HepG2 (cell line): ENCODE data around the gene C6orf62. TPM values are rescaled to one million over a fixed set of nuclear protein-coding genes. Genes with fewer than 3 reads are reported as not detected.

ENCODE experiments used
- AGO1 ChIP-seq: fragments of 200-400 bp; formaldehyde crosslinking; IDR thresholded peaks from 2 replicates; pipeline ENCODE4 v1.6.1; 2017; ENCODE audit warnings: mild to moderate bottlenecking, low read depth, low read length, moderate library complexity; ENCODE audit not compliant: poor library complexity, severe bottlenecking
- JDP2 ChIP-seq: sonication (generic); formaldehyde crosslinking; IDR thresholded peaks from 2 replicates; pipeline ENCODE4 v1.8.1; 2022; ENCODE audit warnings: missing genetic modification reagents, borderline replicate concordance
- LCORL ChIP-seq, 2 experiments: fragments of 450-650 bp in 1 of 2; sonication (generic) in 1 of 2; formaldehyde crosslinking in 1 of 2; IDR thresholded peaks; 2 replicates each; pipeline versions ENCODE4 v1.5.0 to v1.6.1; 2017 to 2020; ENCODE audit warnings: antibody characterized with exemption in 1 of 2, missing genetic modification reagents in 1 of 2
- MYC ChIP-seq: sonication (generic); formaldehyde crosslinking; IDR thresholded peaks from 2 replicates; pipeline ENCODE4 v1.9.0; 2021; ENCODE audit warnings: missing genetic modification reagents, borderline replicate concordance
- NCOA2 ChIP-seq: sonication (generic); formaldehyde crosslinking; IDR thresholded peaks from 2 replicates; pipeline ENCODE4 v1.8.0; 2022; ENCODE audit warnings: inconsistent platforms
- NR2F1 ChIP-seq, 2 experiments: fragments of 450-650 bp in 1 of 2; formaldehyde crosslinking in 1 of 2; IDR thresholded peaks; 2 replicates each; pipeline versions ENCODE4 v1.5.0 to v1.6.1; 2016 to 2020; ENCODE audit warnings: mild to moderate bottlenecking in 1 of 2, missing compliant biosample characterization in 1 of 2, missing genetic modification reagents in 1 of 2, moderate library complexity in 1 of 2
- POLR2A ChIP-seq, 2 experiments: IDR thresholded peaks; 2 replicates each; pipeline ENCODE4 v1.6.1; 2011; ENCODE audit warnings: low read depth in 2 of 2, low read length in 2 of 2, mild to moderate bottlenecking in 1 of 2, moderate library complexity in 1 of 2; ENCODE audit not compliant: insufficient read depth in 1 of 2
- RFXANK ChIP-seq: IDR thresholded peaks from 2 replicates; pipeline ENCODE4 v1.6.1; 2016
- ZFP62 ChIP-seq: sonication (generic); formaldehyde crosslinking; IDR thresholded peaks from 2 replicates; pipeline ENCODE4 v1.4.0; 2020; ENCODE audit warnings: missing genetic modification reagents
- ZMAT3 ChIP-seq: sonication (generic); formaldehyde crosslinking; conservative IDR thresholded peaks from 2 replicates; pipeline ENCODE4 v1.7.0; 2021; ENCODE audit warnings: missing genetic modification reagents
- ZNF432 ChIP-seq: sonication (generic); formaldehyde crosslinking; IDR thresholded peaks from 2 replicates; pipeline ENCODE4 v1.5.0; 2020; ENCODE audit warnings: missing genetic modification reagents, mild to moderate bottlenecking, borderline replicate concordance
- ZNF614 ChIP-seq: IDR thresholded peaks from 2 replicates; pipeline ENCODE4 v1.6.1; 2018; ENCODE audit warnings: missing biosample characterization, missing genetic modification reagents, inconsistent platforms, borderline replicate concordance
- ZSCAN31 ChIP-seq: sonication (generic); formaldehyde crosslinking; IDR thresholded peaks from 2 replicates; pipeline ENCODE4 v1.5.0; 2020; ENCODE audit warnings: low read depth, mild to moderate bottlenecking, missing genetic modification reagents
- polyA plus RNA-seq, 8 experiments: library from polyadenylated mRNA; depleted of rRNA in 3 of 8; stranded (reverse) in 7 of 8; unstranded in 1 of 8; fragments of >200 nt; fragmentation: Illumina TruSeq in 4 of 8; extraction: Trizol in 4 of 8; gene quantifications; 2 replicates each; pipeline versions ENCODE4 v1.2.1 to v1.2.3, GENCODE V29; 2011 to 2016; ENCODE audit warnings: low read depth in 4 of 8, missing spikeins in 1 of 8, mixed read lengths in 1 of 8; ENCODE audit not compliant: insufficient read depth in 1 of 8
- total RNA-seq, 5 experiments: library from RNA; depleted of rRNA; stranded (reverse); fragments of >200 nt; fragmentation: Illumina TruSeq; extraction: Trizol; gene quantifications; 2 replicates each; pipeline ENCODE4 v1.2.3, GENCODE V29; 2016; ENCODE audit warnings: low read depth in 1 of 5
- TF ChIP-seq, protein P1 (sequence below): sonication (generic); formaldehyde crosslinking; IDR thresholded peaks from 2 replicates; pipeline ENCODE4 v1.8.0; 2022; ENCODE audit warnings: mild to moderate bottlenecking, missing genetic modification reagents
- TF ChIP-seq, protein P2 (sequence below): sonication (generic); formaldehyde crosslinking; IDR thresholded peaks from 2 replicates; pipeline ENCODE4 v1.4.0; 2020; ENCODE audit warnings: missing genetic modification reagents
- TF ChIP-seq, protein P3 (sequence below): fragments of 450-650 bp; IDR thresholded peaks from 2 replicates; pipeline ENCODE4 v1.6.1; 2016
- TF ChIP-seq, protein P4 (sequence below): sonication (generic); formaldehyde crosslinking; IDR thresholded peaks from 2 replicates; pipeline ENCODE4 v1.4.0; 2020; ENCODE audit warnings: mild to moderate bottlenecking, missing genetic modification reagents
- TF ChIP-seq, protein P5 (sequence below): sonication (generic); formaldehyde crosslinking; IDR thresholded peaks from 2 replicates; pipeline ENCODE4 v1.4.0; 2020; ENCODE audit warnings: missing genetic modification reagents

The C6orf62 gene
- total and polyA plus RNA-seq, 2 of the 13 experiments (the other 11 are each of a cell fraction or from before 2014, with no cell fraction given) = 54.8 to 90.4 TPM

DNA sequence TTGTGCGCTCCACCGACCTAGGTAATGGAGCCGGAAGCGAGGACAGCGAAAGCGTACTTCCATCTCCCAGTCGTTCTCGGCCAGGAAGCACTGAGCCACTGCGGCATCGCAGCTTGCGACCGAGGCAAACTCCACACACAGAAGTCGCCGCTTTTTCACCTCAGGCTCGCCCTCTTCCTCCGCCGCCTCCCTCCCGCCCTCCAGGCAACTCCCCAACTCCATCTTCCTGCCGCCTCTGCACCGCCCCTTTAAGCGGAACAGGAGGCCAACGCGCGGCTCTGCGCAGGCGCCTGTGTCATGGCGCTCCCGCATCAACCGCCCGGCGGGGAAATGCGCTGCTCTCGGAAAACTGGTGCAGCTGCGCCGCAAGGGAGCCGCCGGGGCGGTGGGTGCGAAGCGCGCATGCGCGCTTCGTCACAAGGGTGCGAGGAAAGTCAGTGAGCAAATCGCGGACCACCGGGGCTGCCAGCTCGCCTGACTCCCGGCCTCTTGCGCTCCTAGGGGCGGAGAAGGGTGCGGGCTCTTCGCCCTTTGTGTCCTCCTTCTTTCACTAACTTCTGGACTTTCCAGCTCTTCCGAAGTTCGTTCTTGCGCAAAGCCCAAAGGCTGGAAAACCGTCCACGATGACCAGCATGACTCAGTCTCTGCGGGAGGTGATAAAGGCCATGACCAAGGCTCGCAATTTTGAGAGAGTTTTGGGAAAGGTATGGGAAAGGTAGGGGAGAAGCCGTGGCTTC lies 52.1 kb downstream of the C6orf62 start, which contains the start of the genes ACOT13 and TDP2 (continued):
- TF ChIP-seq, protein P1, sequence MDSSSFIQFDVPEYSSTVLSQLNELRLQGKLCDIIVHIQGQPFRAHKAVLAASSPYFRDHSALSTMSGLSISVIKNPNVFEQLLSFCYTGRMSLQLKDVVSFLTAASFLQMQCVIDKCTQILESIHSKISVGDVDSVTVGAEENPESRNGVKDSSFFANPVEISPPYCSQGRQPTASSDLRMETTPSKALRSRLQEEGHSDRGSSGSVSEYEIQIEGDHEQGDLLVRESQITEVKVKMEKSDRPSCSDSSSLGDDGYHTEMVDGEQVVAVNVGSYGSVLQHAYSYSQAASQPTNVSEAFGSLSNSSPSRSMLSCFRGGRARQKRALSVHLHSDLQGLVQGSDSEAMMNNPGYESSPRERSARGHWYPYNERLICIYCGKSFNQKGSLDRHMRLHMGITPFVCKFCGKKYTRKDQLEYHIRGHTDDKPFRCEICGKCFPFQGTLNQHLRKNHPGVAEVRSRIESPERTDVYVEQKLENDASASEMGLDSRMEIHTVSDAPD (CRISPR knock-in tag) = peak; percentile 42; the same call in 1 of the 2 replicates
- TF ChIP-seq ZSCAN31 (CRISPR knock-in tag) = peak; percentile 92
- TF ChIP-seq, protein P2, sequence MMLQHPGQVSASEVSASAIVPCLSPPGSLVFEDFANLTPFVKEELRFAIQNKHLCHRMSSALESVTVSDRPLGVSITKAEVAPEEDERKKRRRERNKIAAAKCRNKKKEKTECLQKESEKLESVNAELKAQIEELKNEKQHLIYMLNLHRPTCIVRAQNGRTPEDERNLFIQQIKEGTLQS (CRISPR knock-in tag) = peak; percentile 69
- TF ChIP-seq NR2F1 (CRISPR knock-in tag; IDR thresholded peaks at IDR 0.05) = peak; percentile 36 to 62; a peak in 2 of 4 replicates
- TF ChIP-seq MYC (CRISPR knock-in tag) = peak; percentile 90
- TF ChIP-seq, protein P3, sequence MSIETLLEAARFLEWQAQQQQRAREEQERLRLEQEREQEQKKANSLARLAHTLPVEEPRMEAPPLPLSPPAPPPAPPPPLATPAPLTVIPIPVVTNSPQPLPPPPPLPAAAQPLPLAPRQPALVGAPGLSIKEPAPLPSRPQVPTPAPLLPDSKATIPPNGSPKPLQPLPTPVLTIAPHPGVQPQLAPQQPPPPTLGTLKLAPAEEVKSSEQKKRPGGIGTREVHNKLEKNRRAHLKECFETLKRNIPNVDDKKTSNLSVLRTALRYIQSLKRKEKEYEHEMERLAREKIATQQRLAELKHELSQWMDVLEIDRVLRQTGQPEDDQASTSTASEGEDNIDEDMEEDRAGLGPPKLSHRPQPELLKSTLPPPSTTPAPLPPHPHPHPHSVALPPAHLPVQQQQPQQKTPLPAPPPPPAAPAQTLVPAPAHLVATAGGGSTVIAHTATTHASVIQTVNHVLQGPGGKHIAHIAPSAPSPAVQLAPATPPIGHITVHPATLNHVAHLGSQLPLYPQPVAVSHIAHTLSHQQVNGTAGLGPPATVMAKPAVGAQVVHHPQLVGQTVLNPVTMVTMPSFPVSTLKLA = 0 out of 2 replicates have a peak, but pooled peaks have one; percentile 26
- TF ChIP-seq, protein P4, sequence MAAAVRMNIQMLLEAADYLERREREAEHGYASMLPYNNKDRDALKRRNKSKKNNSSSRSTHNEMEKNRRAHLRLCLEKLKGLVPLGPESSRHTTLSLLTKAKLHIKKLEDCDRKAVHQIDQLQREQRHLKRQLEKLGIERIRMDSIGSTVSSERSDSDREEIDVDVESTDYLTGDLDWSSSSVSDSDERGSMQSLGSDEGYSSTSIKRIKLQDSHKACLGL (CRISPR knock-in tag) = peak; percentile 74
- TF ChIP-seq, protein P5, sequence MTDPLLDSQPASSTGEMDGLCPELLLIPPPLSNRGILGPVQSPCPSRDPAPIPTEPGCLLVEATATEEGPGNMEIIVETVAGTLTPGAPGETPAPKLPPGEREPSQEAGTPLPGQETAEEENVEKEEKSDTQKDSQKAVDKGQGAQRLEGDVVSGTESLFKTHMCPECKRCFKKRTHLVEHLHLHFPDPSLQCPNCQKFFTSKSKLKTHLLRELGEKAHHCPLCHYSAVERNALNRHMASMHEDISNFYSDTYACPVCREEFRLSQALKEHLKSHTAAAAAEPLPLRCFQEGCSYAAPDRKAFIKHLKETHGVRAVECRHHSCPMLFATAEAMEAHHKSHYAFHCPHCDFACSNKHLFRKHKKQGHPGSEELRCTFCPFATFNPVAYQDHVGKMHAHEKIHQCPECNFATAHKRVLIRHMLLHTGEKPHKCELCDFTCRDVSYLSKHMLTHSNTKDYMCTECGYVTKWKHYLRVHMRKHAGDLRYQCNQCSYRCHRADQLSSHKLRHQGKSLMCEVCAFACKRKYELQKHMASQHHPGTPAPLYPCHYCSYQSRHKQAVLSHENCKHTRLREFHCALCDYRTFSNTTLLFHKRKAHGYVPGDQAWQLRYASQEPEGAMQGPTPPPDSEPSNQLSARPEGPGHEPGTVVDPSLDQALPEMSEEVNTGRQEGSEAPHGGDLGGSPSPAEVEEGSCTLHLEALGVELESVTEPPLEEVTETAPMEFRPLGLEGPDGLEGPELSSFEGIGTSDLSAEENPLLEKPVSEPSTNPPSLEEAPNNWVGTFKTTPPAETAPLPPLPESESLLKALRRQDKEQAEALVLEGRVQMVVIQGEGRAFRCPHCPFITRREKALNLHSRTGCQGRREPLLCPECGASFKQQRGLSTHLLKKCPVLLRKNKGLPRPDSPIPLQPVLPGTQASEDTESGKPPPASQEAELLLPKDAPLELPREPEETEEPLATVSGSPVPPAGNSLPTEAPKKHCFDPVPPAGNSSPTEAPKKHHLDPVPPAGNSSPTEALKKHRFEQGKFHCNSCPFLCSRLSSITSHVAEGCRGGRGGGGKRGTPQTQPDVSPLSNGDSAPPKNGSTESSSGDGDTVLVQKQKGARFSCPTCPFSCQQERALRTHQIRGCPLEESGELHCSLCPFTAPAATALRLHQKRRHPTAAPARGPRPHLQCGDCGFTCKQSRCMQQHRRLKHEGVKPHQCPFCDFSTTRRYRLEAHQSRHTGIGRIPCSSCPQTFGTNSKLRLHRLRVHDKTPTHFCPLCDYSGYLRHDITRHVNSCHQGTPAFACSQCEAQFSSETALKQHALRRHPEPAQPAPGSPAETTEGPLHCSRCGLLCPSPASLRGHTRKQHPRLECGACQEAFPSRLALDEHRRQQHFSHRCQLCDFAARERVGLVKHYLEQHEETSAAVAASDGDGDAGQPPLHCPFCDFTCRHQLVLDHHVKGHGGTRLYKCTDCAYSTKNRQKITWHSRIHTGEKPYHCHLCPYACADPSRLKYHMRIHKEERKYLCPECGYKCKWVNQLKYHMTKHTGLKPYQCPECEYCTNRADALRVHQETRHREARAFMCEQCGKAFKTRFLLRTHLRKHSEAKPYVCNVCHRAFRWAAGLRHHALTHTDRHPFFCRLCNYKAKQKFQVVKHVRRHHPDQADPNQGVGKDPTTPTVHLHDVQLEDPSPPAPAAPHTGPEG (CRISPR knock-in tag) = no peak
- peak; percentile 97 for TF ChIP-seq ZNF614
- peak; percentile 94 for TF ChIP-seq RFXANK (CRISPR knock-in tag)
- peak; percentile 77 for TF ChIP-seq AGO1
- no peak; the same call in 1 of the 2 replicates for TF ChIP-seq JDP2 (CRISPR knock-in tag)
- no peak for TF ChIP-seq ZFP62
- TF ChIP-seq LCORL (IDR thresholded peaks at IDR 0.05) = peak; percentile 79
- peak; percentile 63 for TF ChIP-seq LCORL (CRISPR knock-in tag; IDR thresholded peaks at IDR 0.05)
- peak; percentile 54; the same call in 1 of the 2 replicates for TF ChIP-seq NCOA2
- TF ChIP-seq ZNF432 = 0 out of 2 replicates have a peak, but pooled peaks have one; percentile 74
- TF ChIP-seq POLR2A (IDR thresholded peaks at IDR 0.05; ENCODE audit: insufficient read depth in 1 of 2, low read depth in 2 of 2, low read length in 2 of 2) = peak; percentile 76 to 86
- TF ChIP-seq ZMAT3 (CRISPR knock-in tag) = peak; percentile 96
